HCT116 (cell line): ENCODE measurements around the gene PLCB4. TPM values are rescaled to one million over a fixed set of nuclear protein-coding genes. Genes with fewer than 3 reads are reported as not detected.

Experiments
- ATAC-seq: fragments of 200-7000 bp; cut with Tn5 transposase; 2 replicates; pipeline ENCODE4 v1.9.1; 2020; ENCODE audit warnings: mild to moderate bottlenecking, moderate library complexity
- BruUV-seq: library from RNA; stranded (reverse); fragments of 400-500 nt; replicated peaks from 2 replicates; lab custom pipeline; 2021; lab: Mats Ljungman, UMichigan
- CTCF ChIA-PET: fragments of 300-600 bp; sonication (Branson Sonifier 250); formaldehyde crosslinking; loops from one replicate; lab custom pipeline; 2021; ENCODE audit warnings: antibody characterized with exemption; lab: Charles Lee
- POLR2A ChIA-PET: fragments of 300-600, 350-600 bp; sonication (Branson Sonifier 250); formaldehyde crosslinking; loops from one replicate; lab custom pipeline; 2021; ENCODE audit warnings: antibody characterized with exemption; lab: Charles Lee
- RAD21 ChIA-PET, 2 experiments: fragments of 300-600 bp; sonication (Branson Sonifier 250); formaldehyde crosslinking; loops; one replicate each; lab custom pipeline; 2023; ENCODE audit warnings: low total read pairs in 2 of 2; ENCODE audit not compliant: uncharacterized antibody in 2 of 2, unreplicated experiment in 2 of 2, low non-redundant PET in 1 of 2; lab: Charles Lee
- DNase-seq: peaks from one replicate; pipeline ENCODE4 v3.0.0-alpha.2; 2010; ENCODE audit warnings: low read depth, low spot score
- H2AFZ ChIP-seq: fragments of 200-600 bp; shearing (Covaris generic), sonication (generic); 2 replicates; pipeline ENCODE4 v1.6.1; 2017; ENCODE audit warnings: low read depth, mixed run types, mixed read lengths, antibody characterized with exemption, low read length; ENCODE audit not compliant: poor library complexity, severe bottlenecking
- H3K27ac ChIP-seq: 2 replicates; pipeline ENCODE4 v1.5.1; 2012; ENCODE audit warnings: low read depth, low read length
- H3K27me3 ChIP-seq: fragments of 200-600 bp; sonication (generic); 2 replicates; pipeline ENCODE4 v1.6.1; 2016; ENCODE audit warnings: mixed run types, low read length, mixed read lengths; ENCODE audit not compliant: insufficient read depth
- H3K36me3 ChIP-seq, 2 experiments: fragments of 200-500 bp in 1 of 2; fragments of 200-600 bp in 1 of 2; sonication (Bioruptor generic) in 1 of 2; sonication (generic) in 1 of 2; 2 replicates each; pipeline versions ENCODE4 v1.5.1 to v1.6.1; 2014 to 2016; ENCODE audit warnings: low read length in 2 of 2, inconsistent platforms in 1 of 2, mixed read lengths in 1 of 2, mixed run types in 1 of 2; ENCODE audit not compliant: insufficient read depth in 2 of 2, control insufficient read depth in 1 of 2
- H3K4me1 ChIP-seq, 2 experiments: fragments of 200-600 bp in 1 of 2; sonication (generic) in 1 of 2; 2 replicates each; pipeline versions ENCODE4 v1.5.1 to v1.6.1; 2012 to 2017; ENCODE audit warnings: low read length in 2 of 2, inconsistent platforms in 1 of 2, mild to moderate bottlenecking in 1 of 2, mixed read lengths in 1 of 2, mixed run types in 1 of 2, moderate library complexity in 1 of 2; ENCODE audit not compliant: insufficient read depth in 2 of 2, control insufficient read depth in 1 of 2
- H3K4me2 ChIP-seq: fragments of 200-600 bp; sonication (generic); 2 replicates; pipeline ENCODE4 v1.6.1; 2017; ENCODE audit warnings: mixed run types, low read length, mixed read lengths
- H3K4me3 ChIP-seq, 2 experiments: fragments of 200-600 bp in 1 of 2; sonication (generic) in 1 of 2; replicated peaks in 1 of 2; 2 replicates each; pipeline ENCODE4 v1.5.1; 2011 to 2016; ENCODE audit warnings: low read length in 2 of 2, control low read depth in 1 of 2, low read depth in 1 of 2, mild to moderate bottlenecking in 1 of 2, mixed read lengths in 1 of 2, mixed run types in 1 of 2
- H3K79me2 ChIP-seq: fragments of 200-600 bp; sonication (generic); 2 replicates; pipeline ENCODE4 v1.6.1; 2017; ENCODE audit warnings: mild to moderate bottlenecking, mixed run types, low read length, moderate library complexity, mixed read lengths; ENCODE audit not compliant: insufficient read depth
- H3K9ac ChIP-seq: fragments of 200-600 bp; sonication (generic); 2 replicates; pipeline ENCODE4 v1.6.1; 2016; ENCODE audit warnings: low read length, mixed read lengths
- H3K9me2 ChIP-seq: fragments of 200-600 bp; sonication (generic), shearing (Covaris generic); 2 replicates; pipeline ENCODE4 v1.6.1; 2017; ENCODE audit warnings: mixed run types, mild to moderate bottlenecking, moderate library complexity; ENCODE audit not compliant: insufficient read depth
- H3K9me3 ChIP-seq, 2 experiments: fragments of 200-500 bp in 1 of 2; fragments of 200-600 bp in 1 of 2; sonication (Bioruptor generic) in 1 of 2; sonication (generic) in 1 of 2; 2 replicates each; pipeline ENCODE4 v1.6.1; 2014 to 2017; ENCODE audit warnings: low read length in 2 of 2, mixed read lengths in 2 of 2, inconsistent platforms in 1 of 2, low read depth in 1 of 2, mild to moderate bottlenecking in 1 of 2, mixed run types in 1 of 2, moderate library complexity in 1 of 2; ENCODE audit not compliant: control insufficient read depth in 1 of 2, insufficient read depth in 1 of 2
- H4K20me1 ChIP-seq: fragments of 200-600 bp; sonication (generic), shearing (Covaris generic); 2 replicates; pipeline ENCODE4 v1.6.1; 2017; ENCODE audit warnings: mixed run types, mild to moderate bottlenecking, moderate library complexity; ENCODE audit not compliant: insufficient read depth
- CEBPB ChIP-seq: IDR thresholded peaks from 2 replicates; pipeline ENCODE4 v1.6.1; 2012; ENCODE audit warnings: low read depth
- EGR1 ChIP-seq: IDR thresholded peaks from 2 replicates; pipeline ENCODE4 v1.6.1; 2012; ENCODE audit warnings: low read depth
- ELF1 ChIP-seq: IDR thresholded peaks from 2 replicates; pipeline ENCODE4 v1.6.1; 2012; ENCODE audit warnings: low read depth, borderline replicate concordance
- EZH2 ChIP-seq: fragments of 200-600 bp; sonication (generic); IDR thresholded peaks from 2 replicates; pipeline ENCODE4 v1.6.1; 2017; ENCODE audit warnings: antibody characterized with exemption, mixed run types
- EZH2phosphoT487 ChIP-seq: fragments of 200-600 bp; IDR thresholded peaks from 2 replicates; pipeline ENCODE4 v1.6.1; 2018; ENCODE audit warnings: antibody characterized with exemption, borderline replicate concordance
- FOSL1 ChIP-seq: IDR thresholded peaks from 2 replicates; pipeline ENCODE4 v1.6.1; 2012; ENCODE audit warnings: low read depth
- POLR2A ChIP-seq: IDR thresholded peaks from 2 replicates; pipeline ENCODE4 v1.7.0; 2011; ENCODE audit warnings: borderline replicate concordance; ENCODE audit not compliant: insufficient read depth, insufficient read length; ENCODE audit errors: extremely low read depth
- POLR2AphosphoS5 ChIP-seq: IDR thresholded peaks from 2 replicates; pipeline ENCODE4 v1.6.1; 2011; ENCODE audit warnings: mild to moderate bottlenecking, low read depth, low read length, moderate library complexity
- RAD21 ChIP-seq: IDR thresholded peaks from 2 replicates; pipeline ENCODE4 v1.6.1; 2012; ENCODE audit warnings: low read depth, mild to moderate bottlenecking
- SP1 ChIP-seq: IDR thresholded peaks from 2 replicates; pipeline ENCODE4 v1.6.1; 2012; ENCODE audit warnings: low read depth
- SRF ChIP-seq: IDR thresholded peaks from 2 replicates; pipeline ENCODE4 v1.6.1; 2012; ENCODE audit warnings: low read depth
- YY1 ChIP-seq: IDR thresholded peaks from 2 replicates; pipeline ENCODE4 v1.6.1; 2011; ENCODE audit warnings: low read length, low read depth, moderate library complexity, mild to moderate bottlenecking; ENCODE audit not compliant: insufficient replicate concordance; ENCODE audit errors: extremely low read depth
- ZBTB33 ChIP-seq: IDR thresholded peaks from 2 replicates; pipeline ENCODE4 v1.6.1; 2011; ENCODE audit warnings: mild to moderate bottlenecking, low read length, moderate library complexity; ENCODE audit not compliant: insufficient replicate concordance; ENCODE audit errors: extremely low read depth
- ZFX ChIP-seq: fragments of 450-650 bp; IDR thresholded peaks from 2 replicates; pipeline ENCODE4 v1.6.1; 2017
- ZNF274 ChIP-seq: fragments of 200-500 bp; sonication (Bioruptor generic); IDR thresholded peaks from 2 replicates; pipeline ENCODE4 v1.6.1; 2014; ENCODE audit warnings: mild to moderate bottlenecking, low read depth, low read length, inconsistent platforms
- intact Hi-C: fragments of 100-400 bp; cut with micrococcal nuclease; formaldehyde crosslinking; loops from 2 replicates; pipeline ENCODE4 v1.10.0; 2022
- total RNA-seq: library from RNA; stranded (reverse); gene quantifications from one replicate; pipeline ENCODE4 v1.2.1, GENCODE V29; 2021; ENCODE audit not compliant: unreplicated experiment
- TF ChIP-seq, protein P1 (sequence below), 3 experiments: fragments of 200-600 bp in 1 of 3; sonication (generic) in 1 of 3; IDR thresholded peaks in 2 of 3; conservative IDR thresholded peaks in 1 of 3; 2 replicates each; pipeline ENCODE4 v1.5.1; 2012 to 2017; ENCODE audit warnings: low read depth in 2 of 3, low read length in 2 of 3, antibody characterized with exemption in 1 of 3, borderline replicate concordance in 1 of 3, control low read depth in 1 of 3, mild to moderate bottlenecking in 1 of 3, mixed read lengths in 1 of 3, mixed run types in 1 of 3, moderate library complexity in 1 of 3; ENCODE audit not compliant: insufficient read depth in 1 of 3

PLCB4 gene
- total RNA-seq, 1 experiment from 2014 or later = 2.5 TPM

DNA sequence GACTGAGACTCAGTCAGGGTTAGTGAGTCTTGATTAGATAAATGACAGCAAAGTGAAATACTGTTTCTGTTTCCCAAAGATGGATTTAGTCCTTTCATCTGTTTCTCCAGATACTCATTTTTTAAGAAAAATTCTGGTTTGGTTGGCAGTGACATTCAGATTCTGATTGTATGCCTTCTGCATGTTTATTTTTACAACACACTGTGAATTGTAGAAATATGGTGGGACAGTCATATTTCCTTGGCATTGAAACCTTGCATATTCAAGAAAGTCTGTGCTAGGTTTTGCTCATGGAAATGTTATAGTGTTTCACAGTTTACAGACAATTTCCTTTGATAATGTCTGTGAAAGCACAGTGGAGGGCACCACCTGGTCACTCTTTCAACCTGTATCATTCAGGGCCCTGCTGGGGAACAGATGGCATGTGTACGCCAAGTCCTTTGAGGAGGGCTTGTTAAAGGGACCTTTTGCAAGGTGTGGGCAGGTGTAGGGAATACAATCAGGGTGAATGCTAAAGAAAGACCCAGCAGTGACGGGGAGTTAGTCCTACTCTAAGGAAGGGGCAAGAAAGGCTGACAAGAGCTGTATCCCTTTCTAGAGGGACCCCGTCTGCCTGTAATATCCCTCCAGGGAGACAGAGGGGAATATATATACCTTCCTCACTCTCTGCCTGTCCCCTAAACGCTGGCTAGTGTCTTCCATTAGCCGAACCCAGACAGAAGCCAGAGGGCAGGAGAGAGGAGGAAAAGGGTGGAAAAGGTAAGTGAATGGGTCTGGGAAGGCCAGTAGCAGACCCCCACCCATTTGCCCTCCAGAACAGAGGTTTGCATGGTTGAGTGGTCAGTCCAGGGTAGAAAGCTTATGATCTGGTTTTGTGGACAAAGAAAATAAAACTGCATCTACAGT lies 10.2 kb downstream of the PLCB4 start (continued):
- TF ChIP-seq ZBTB33 (no peak), EGR1 (no peak), ELF1 (no peak), EZH2 (no peak), RAD21 (no peak), SP1 (no peak)

GRCh38 chr20:9081423-9081966 lies 12.6 kb downstream of the PLCB4 start:
- BruUV-seq = no TSS peak
- H2AFZ ChIP-seq = no peak overlapping the region
- CTCF ChIA-PET = no interaction called here
- no peaks in the 10 kb centered on the region for H3K36me3 ChIP-seq
- no peak overlapping the region for H3K27ac ChIP-seq
- no peaks in the 10 kb centered on the region for H3K9me3 ChIP-seq
- RAD21 ChIA-PET = no interaction called here
- no peaks in the 10 kb centered on the region for H3K27me3 ChIP-seq
- intact Hi-C loops = no loop called here
- TF ChIP-seq SP1 (no peak), CEBPB (no peak), FOSL1 (no peak), ZBTB33 (no peak), RAD21 (no peak), ZNF274 (no peak), EZH2phosphoT487 (no peak), SRF (no peak), ELF1 (no peak), POLR2A (no peak), YY1 (no peak), POLR2AphosphoS5 (no peak), ZFX (no peak), EZH2 (no peak)
- TF ChIP-seq, protein P1, sequence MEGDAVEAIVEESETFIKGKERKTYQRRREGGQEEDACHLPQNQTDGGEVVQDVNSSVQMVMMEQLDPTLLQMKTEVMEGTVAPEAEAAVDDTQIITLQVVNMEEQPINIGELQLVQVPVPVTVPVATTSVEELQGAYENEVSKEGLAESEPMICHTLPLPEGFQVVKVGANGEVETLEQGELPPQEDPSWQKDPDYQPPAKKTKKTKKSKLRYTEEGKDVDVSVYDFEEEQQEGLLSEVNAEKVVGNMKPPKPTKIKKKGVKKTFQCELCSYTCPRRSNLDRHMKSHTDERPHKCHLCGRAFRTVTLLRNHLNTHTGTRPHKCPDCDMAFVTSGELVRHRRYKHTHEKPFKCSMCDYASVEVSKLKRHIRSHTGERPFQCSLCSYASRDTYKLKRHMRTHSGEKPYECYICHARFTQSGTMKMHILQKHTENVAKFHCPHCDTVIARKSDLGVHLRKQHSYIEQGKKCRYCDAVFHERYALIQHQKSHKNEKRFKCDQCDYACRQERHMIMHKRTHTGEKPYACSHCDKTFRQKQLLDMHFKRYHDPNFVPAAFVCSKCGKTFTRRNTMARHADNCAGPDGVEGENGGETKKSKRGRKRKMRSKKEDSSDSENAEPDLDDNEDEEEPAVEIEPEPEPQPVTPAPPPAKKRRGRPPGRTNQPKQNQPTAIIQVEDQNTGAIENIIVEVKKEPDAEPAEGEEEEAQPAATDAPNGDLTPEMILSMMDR (IDR thresholded peaks at IDR 0.05 in 2 of 3, conservative IDR thresholded peaks at IDR 0.05 in 1 of 3; ENCODE audit: borderline replicate concordance in 1 of 3, insufficient read depth in 1 of 3, low read depth in 2 of 3, low read length in 2 of 3) = no peak
- ATAC-seq (no peak), DNase-seq (no peak)
- H3K9me2 ChIP-seq = no peaks in the 10 kb centered on the region
- no peaks in the 10 kb centered on the region for H3K4me1 ChIP-seq
- H3K9ac ChIP-seq = no peak overlapping the region
- no peaks in the 10 kb centered on the region for H3K79me2 ChIP-seq
- H4K20me1 ChIP-seq = no peaks in the 10 kb centered on the region
- no peak overlapping the region for H3K4me2 ChIP-seq
- POLR2A ChIA-PET = no interaction called here
- H3K4me3 ChIP-seq = no peak overlapping the region
